GM19351 (cell line): ENCODE data around the gene STX1B.
A peak's percentile ranks its signal among the peaks of the same experiment; 100 is the strongest.

Experiments used
- ATAC-seq: cut with Tn5 transposase; IDR thresholded peaks from one replicate; pipeline ENCODE4 v1.9.1; 2021; ENCODE audit warnings: mild to moderate bottlenecking, moderate library complexity; ENCODE audit not compliant: unreplicated experiment

Gene STX1B

GRCh38 chr16:30980023-30980371 lies 30.4 kb downstream of the STX1B start:
- ATAC-seq: no peak

- no peak for ATAC-seq
Observed at GRCh38 chr16:30979170-30980022, 31.0 kb downstream of the STX1B start.

GRCh38 chr16:30977502-30977901 lies 32.9 kb downstream of the STX1B start:
- ATAC-seq: no peak

- no peak for ATAC-seq
Observed at GRCh38 chr16:30976486-30976885, 34.0 kb downstream of the STX1B start.

GRCh38 chr16:30974348-30974747 lies 36.1 kb downstream of the STX1B start:
- ATAC-seq: no peak

GRCh38 chr16:30972872-30973271 lies 37.6 kb downstream of the STX1B start:
- no peak for ATAC-seq

GRCh38 chr16:30971298-30971697 lies 39.1 kb downstream of the STX1B start:
- no peak for ATAC-seq

- ATAC-seq: no peak
Observed at GRCh38 chr16:30969246-30969842, 41.1 kb downstream of the STX1B start.

- no peak for ATAC-seq
Observed at GRCh38 chr16:30967795-30968194, 42.6 kb downstream of the STX1B start.

GRCh38 chr16:30966033-30966619 lies 44.3 kb downstream of the STX1B start:
- ATAC-seq: no peak

- ATAC-seq: no peak
Observed at GRCh38 chr16:30965436-30965835, 45.0 kb downstream of the STX1B start.

- no peak for ATAC-seq
Observed at GRCh38 chr16:30964574-30965226, 45.7 kb downstream of the STX1B start.

GRCh38 chr16:30963925-30964511 lies 46.4 kb downstream of the STX1B start:
- no peak for ATAC-seq

GRCh38 chr16:30961384-30961783 lies 49.1 kb downstream of the STX1B start:
- no peak for ATAC-seq

GRCh38 chr16:30958175-30959079 lies 52.0 kb downstream of the STX1B start:
- ATAC-seq: peak; percentile 31

- ATAC-seq: peak; percentile 75
Observed at GRCh38 chr16:30957456-30958174, 52.8 kb downstream of the STX1B start, which contains the start of gene SETD1A. TSS of gene SETD1A (plus strand) at chr16:30957754. CDS start at chr16:30958732, 978 bp downstream.

- peak; percentile 56 for ATAC-seq
Observed at GRCh38 chr16:30956601-30957455, 53.6 kb downstream of the STX1B start.

GRCh38 chr16:30954993-30955392 lies 55.4 kb downstream of the STX1B start:
- no peak for ATAC-seq
